Neural crest cell (in vitro differentiated cells): ENCODE data around the gene ASPSCR1. TPM values are rescaled to one million over a fixed set of nuclear protein-coding genes. Genes with fewer than 3 reads are reported as not detected.

Source experiments
- DNase-seq: peaks from one replicate; pipeline ENCODE4 v3.0.0; 2021; ENCODE audit warnings: low read depth, mixed read lengths, low spot score
- H3K27ac Mint-ChIP-seq: one replicate; pipeline ENCODE4 v1.8.0; 2021; ENCODE audit warnings: mild to moderate bottlenecking, mixed read lengths; ENCODE audit not compliant: unreplicated experiment
- H3K27me3 Mint-ChIP-seq: 2 replicates; pipeline ENCODE4 v1.8.0; 2021; ENCODE audit warnings: low read depth, mild to moderate bottlenecking, mixed read lengths
- H3K36me3 Mint-ChIP-seq: 2 replicates; pipeline ENCODE4 v1.8.0; 2021; ENCODE audit warnings: low read depth, mild to moderate bottlenecking, mixed read lengths
- H3K4me1 Mint-ChIP-seq: 2 replicates; pipeline ENCODE4 v1.8.0; 2021; ENCODE audit warnings: mixed read lengths
- H3K4me3 Mint-ChIP-seq: one replicate; pipeline ENCODE4 v1.8.0; 2021; ENCODE audit warnings: mild to moderate bottlenecking, mixed read lengths
- H3K9me3 Mint-ChIP-seq: 2 replicates; pipeline ENCODE4 v1.8.0; 2021; ENCODE audit warnings: mixed read lengths
- CTCF ChIP-seq: fragments of 200-600 bp; sonication (generic); conservative IDR thresholded peaks from 2 replicates; pipeline ENCODE4 v1.5.0; 2021; ENCODE audit warnings: antibody characterized with exemption, mild to moderate bottlenecking
- total RNA-seq: library from RNA; stranded (reverse); gene quantifications from 2 replicates; pipeline ENCODE4 v1.2.1, GENCODE V29; 2021

ASPSCR1 gene
- total RNA-seq, 1 donor from 2014 or later, result 51.9 TPM

GRCh38 chr17:81996757-81997441, 19.5 kb downstream of the ASPSCR1 start:
- H3K4me3 Mint-ChIP-seq, result no peak overlapping the region

GRCh38 chr17:81998212-81998611, 20.8 kb downstream of the ASPSCR1 start:
- H3K9me3 Mint-ChIP-seq, result no peaks in the 10 kb centered on the region
- no peaks in the 10 kb centered on the region for H3K36me3 Mint-ChIP-seq
- no peaks in the 10 kb centered on the region for H3K27me3 Mint-ChIP-seq
- H3K27ac Mint-ChIP-seq, result no peak overlapping the region
- peaks cover 20% of the 10 kb centered on the region for H3K4me1 Mint-ChIP-seq
- no peak for DNase-seq
- TF ChIP-seq CTCF, result no peak
- H3K4me3 Mint-ChIP-seq, result no peak overlapping the region

More at GRCh38 chr17:81996757-81997441, 19.5 kb downstream of the ASPSCR1 start:
- H3K36me3 Mint-ChIP-seq, result no peaks in the 10 kb centered on the region
- no peak for TF ChIP-seq CTCF
- no peaks in the 10 kb centered on the region for H3K27me3 Mint-ChIP-seq
- H3K9me3 Mint-ChIP-seq, result no peaks in the 10 kb centered on the region
- H3K4me1 Mint-ChIP-seq, result peaks cover 28% of the 10 kb centered on the region
- no peak for DNase-seq
- H3K27ac Mint-ChIP-seq, result no peak overlapping the region

DNA sequence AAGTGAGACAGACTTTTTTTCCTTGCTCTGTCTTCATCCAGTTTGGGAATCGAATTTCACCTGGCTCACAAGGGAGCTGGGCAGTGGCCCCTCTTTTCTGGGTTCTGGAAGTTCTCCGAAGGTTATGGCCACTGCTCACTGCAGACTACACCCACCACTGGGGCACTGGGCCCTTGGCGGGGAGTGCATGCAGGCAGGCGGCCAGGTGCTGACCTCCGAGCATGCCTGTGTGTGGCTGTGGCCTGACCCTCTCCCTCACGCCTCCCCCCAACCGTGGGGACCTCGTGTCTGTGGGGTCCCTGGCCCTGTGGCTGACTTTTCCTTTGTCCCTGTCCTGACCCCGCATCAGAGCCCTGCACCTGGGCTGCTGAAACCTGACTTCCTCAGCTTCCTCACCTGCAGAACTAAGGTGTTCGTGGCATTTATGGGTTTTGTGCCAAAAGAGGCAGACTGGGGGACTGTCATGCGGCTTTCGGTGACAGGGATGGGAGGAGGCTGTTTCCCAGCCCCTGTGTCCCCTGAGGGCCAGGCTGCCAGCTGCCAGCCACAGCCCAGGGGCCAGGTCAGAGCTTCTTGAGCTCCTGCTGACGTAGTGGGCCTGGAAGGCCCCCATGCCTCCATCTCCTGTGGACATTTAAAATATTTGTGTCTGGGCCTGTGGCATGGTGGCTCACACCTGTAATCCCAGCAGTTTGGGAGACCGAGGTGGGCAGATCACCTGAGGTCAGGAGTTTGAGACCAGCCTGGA, 21.4 kb downstream of the ASPSCR1 start:
- no peak overlapping the region for H3K27ac Mint-ChIP-seq
- H3K4me1 Mint-ChIP-seq, result peaks cover 22% of the 10 kb centered on the region
- no peaks in the 10 kb centered on the region for H3K36me3 Mint-ChIP-seq
- H3K9me3 Mint-ChIP-seq, result no peaks in the 10 kb centered on the region
- no peak overlapping the region for H3K4me3 Mint-ChIP-seq
- TF ChIP-seq CTCF, result no peak
- H3K27me3 Mint-ChIP-seq, result no peaks in the 10 kb centered on the region
- DNase-seq, result no peak

GRCh38 chr17:81999587-81999975, 22.2 kb downstream of the ASPSCR1 start:
- Mint-ChIP-seq H3K9me3 (no peaks in the 10 kb centered on the region), H3K4me3 (no peak overlapping the region), H3K4me1 (peaks cover 19% of the 10 kb centered on the region), H3K27ac (no peak overlapping the region), H3K27me3 (no peaks in the 10 kb centered on the region), H3K36me3 (no peaks in the 10 kb centered on the region)
- DNase-seq, result no peak
- TF ChIP-seq CTCF, result no peak

DNA sequence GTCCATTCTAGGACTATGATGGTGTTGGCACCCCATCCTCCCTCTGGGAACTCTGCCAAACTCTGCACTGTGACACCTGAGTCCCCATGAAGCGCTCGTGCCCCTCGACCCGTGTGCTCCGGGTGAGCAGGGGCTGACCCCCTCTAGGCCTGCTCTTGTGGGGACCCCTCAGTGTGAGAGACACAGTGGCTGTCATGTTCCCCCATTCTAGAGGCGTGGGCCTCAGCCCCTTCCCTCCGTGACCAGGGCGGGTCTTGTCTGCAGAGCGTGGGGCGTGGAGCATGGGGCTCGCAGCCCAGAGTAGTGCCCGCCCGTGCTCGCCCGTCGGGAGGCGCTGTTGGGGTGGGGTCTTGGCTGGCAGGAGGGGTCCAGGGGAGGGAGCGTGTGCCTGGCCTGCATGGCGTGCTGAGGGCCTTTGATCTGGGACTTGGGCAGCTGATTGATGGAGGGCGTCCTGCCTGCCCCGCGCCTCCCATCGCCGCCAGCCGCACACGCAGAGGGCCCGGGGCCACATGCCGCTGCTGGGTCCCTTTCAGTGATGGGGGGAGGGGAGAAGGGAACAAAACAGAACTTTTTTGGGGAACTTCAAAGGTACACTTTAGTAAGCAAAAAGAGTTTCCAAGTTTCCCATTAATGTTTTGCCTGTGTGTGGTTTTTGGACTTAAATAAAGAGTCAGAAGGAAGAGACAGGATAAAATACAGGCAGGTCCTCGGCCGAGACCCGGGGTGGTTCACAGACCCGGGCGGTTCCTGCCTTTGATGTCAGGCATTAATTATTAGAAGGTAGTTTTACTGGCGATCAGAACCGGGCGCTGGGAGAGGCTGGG, 22.8 kb downstream of the ASPSCR1 start:
- Mint-ChIP-seq H3K4me3 (no peak overlapping the region), H3K9me3 (no peaks in the 10 kb centered on the region), H3K27me3 (no peaks in the 10 kb centered on the region), H3K36me3 (no peaks in the 10 kb centered on the region), H3K4me1 (peaks cover 15% of the 10 kb centered on the region), H3K27ac (no peak overlapping the region)
- TF ChIP-seq CTCF, result no peak
- DNase-seq, result no peak
